HG02970 (cell line): ENCODE data around the gene CHN2.

Experiments
- ATAC-seq: cut with Tn5 transposase; IDR thresholded peaks from one replicate; pipeline ENCODE4 v1.9.1; 2021; ENCODE audit warnings: mild to moderate bottlenecking, moderate library complexity, moderate number of reproducible peaks; ENCODE audit not compliant: unreplicated experiment, low FRiP score

Gene CHN2

GRCh38 chr7:29353810-29354209, 159.2 kb downstream of the CHN2 start:
- no peak for ATAC-seq

GRCh38 chr7:29354340-29354739, 159.8 kb downstream of the CHN2 start:
- no peak for ATAC-seq

- no peak for ATAC-seq
Measured at GRCh38 chr7:29355388-29355787, 160.8 kb downstream of the CHN2 start.

GRCh38 chr7:29356631-29357030, 162.1 kb downstream of the CHN2 start:
- ATAC-seq = no peak

GRCh38 chr7:29359482-29360093, 165.0 kb downstream of the CHN2 start:
- ATAC-seq = no peak

GRCh38 chr7:29360633-29361625, 166.4 kb downstream of the CHN2 start:
- no peak for ATAC-seq

- ATAC-seq = no peak
Measured at GRCh38 chr7:29362380-29362779, 167.8 kb downstream of the CHN2 start.

- ATAC-seq = no peak
Measured at GRCh38 chr7:29363636-29364425, 169.3 kb downstream of the CHN2 start.

- no peak for ATAC-seq
Measured at GRCh38 chr7:29364661-29365060, 170.1 kb downstream of the CHN2 start.

- no peak for ATAC-seq
Measured at GRCh38 chr7:29365423-29365822, 170.8 kb downstream of the CHN2 start.

GRCh38 chr7:29367784-29368183, 173.2 kb downstream of the CHN2 start:
- no peak for ATAC-seq

GRCh38 chr7:29369909-29370488, 175.4 kb downstream of the CHN2 start:
- ATAC-seq = no peak

- no peak for ATAC-seq
Measured at GRCh38 chr7:29370531-29371314, 176.1 kb downstream of the CHN2 start.

- ATAC-seq = no peak
Measured at GRCh38 chr7:29371472-29371871, 176.9 kb downstream of the CHN2 start.

GRCh38 chr7:29372351-29373090, 177.9 kb downstream of the CHN2 start:
- no peak for ATAC-seq

GRCh38 chr7:29375641-29376562, 181.3 kb downstream of the CHN2 start:
- no peak for ATAC-seq

- ATAC-seq = no peak
Measured at GRCh38 chr7:29377718-29378117, 183.1 kb downstream of the CHN2 start.

GRCh38 chr7:29379551-29379950, 185.0 kb downstream of the CHN2 start:
- ATAC-seq = no peak
